ENCODE measurements around the gene KIRREL2.

KIRREL2 gene

GRCh38 chr19:35888398-35888797, 31.7 kb downstream of the KIRREL2 start:
- no peak overlapping the region for H3K27ac ChIP-seq (ENCODE audit: extremely low read depth, low read depth, low read length)
- H3K4me1 ChIP-seq (ENCODE audit: control insufficient read depth, insufficient read depth, low read length), result no peaks in the 10 kb centered on the region
- no peaks in the 10 kb centered on the region for H3K9me3 ChIP-seq (ENCODE audit: control insufficient read depth, insufficient read depth, low read depth, low read length)
- H3K36me3 ChIP-seq (ENCODE audit: control insufficient read depth in 2 of 2, insufficient read depth in 1 of 2, low read length in 2 of 2), result peaks cover 54 to 59% of the 10 kb centered on the region in 2 experiments
- ChIA-PET POLR2A (interaction anchor here (0.6 to 1.2 kb wide), 3 partner anchors 43 to 182 kb away, joined by 3 to 11 read pairs (median 4); no protein-coding TSS in a partner anchor), CTCF (interaction anchor here (1.0 kb wide), 1 partner anchor 194 kb away, joined by 4 read pairs; no protein-coding TSS in a partner anchor)
- TF ChIP-seq ZNF146 (tag by site-specific recombination; IDR thresholded peaks at IDR 0.05) (no peak), KLF16 (tag by site-specific recombination; IDR thresholded peaks at IDR 0.05) (no peak), ZBTB20 (tag by site-specific recombination; IDR thresholded peaks at IDR 0.05) (no peak), ZBTB17 (tag by site-specific recombination; IDR thresholded peaks at IDR 0.05) (no peak), ZEB2 (tag by site-specific recombination; IDR thresholded peaks at IDR 0.05) (no peak), ZSCAN4 (tag by site-specific recombination; IDR thresholded peaks at IDR 0.05) (no peak), FEZF1 (tag by site-specific recombination; IDR thresholded peaks at IDR 0.05) (no peak)
- TF ChIP-seq, protein P1, sequence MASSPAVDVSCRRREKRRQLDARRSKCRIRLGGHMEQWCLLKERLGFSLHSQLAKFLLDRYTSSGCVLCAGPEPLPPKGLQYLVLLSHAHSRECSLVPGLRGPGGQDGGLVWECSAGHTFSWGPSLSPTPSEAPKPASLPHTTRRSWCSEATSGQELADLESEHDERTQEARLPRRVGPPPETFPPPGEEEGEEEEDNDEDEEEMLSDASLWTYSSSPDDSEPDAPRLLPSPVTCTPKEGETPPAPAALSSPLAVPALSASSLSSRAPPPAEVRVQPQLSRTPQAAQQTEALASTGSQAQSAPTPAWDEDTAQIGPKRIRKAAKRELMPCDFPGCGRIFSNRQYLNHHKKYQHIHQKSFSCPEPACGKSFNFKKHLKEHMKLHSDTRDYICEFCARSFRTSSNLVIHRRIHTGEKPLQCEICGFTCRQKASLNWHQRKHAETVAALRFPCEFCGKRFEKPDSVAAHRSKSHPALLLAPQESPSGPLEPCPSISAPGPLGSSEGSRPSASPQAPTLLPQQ (tag by site-specific recombination; IDR thresholded peaks at IDR 0.05), result no peak
- TF ChIP-seq, protein P2, sequence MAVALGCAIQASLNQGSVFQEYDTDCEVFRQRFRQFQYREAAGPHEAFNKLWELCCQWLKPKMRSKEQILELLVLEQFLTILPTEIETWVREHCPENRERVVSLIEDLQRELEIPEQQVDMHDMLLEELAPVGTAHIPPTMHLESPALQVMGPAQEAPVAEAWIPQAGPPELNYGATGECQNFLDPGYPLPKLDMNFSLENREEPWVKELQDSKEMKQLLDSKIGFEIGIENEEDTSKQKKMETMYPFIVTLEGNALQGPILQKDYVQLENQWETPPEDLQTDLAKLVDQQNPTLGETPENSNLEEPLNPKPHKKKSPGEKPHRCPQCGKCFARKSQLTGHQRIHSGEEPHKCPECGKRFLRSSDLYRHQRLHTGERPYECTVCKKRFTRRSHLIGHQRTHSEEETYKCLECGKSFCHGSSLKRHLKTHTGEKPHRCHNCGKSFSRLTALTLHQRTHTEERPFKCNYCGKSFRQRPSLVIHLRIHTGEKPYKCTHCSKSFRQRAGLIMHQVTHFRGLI (tag by site-specific recombination; IDR thresholded peaks at IDR 0.05), result no peak
- no peak overlapping the region for H3K4me3 ChIP-seq (ENCODE audit: low read depth, low read length)

- ChIA-PET CTCF (no interaction called here), POLR2A (interaction anchor here (0.7 to 1.2 kb wide), 2 partner anchors 14 to 42 kb away, joined by 3 read pairs; no protein-coding TSS in a partner anchor)
- Histone ChIP-seq H3K4me1 (ENCODE audit: control insufficient read depth, insufficient read depth, low read length) (no peaks in the 10 kb centered on the region), H3K9me3 (ENCODE audit: control insufficient read depth, insufficient read depth, low read depth, low read length) (no peaks in the 10 kb centered on the region), H3K27ac (ENCODE audit: extremely low read depth, low read depth, low read length) (no peak overlapping the region), H3K4me3 (ENCODE audit: low read depth, low read length) (no peak overlapping the region), H3K36me3 (ENCODE audit: control insufficient read depth in 2 of 2, insufficient read depth in 1 of 2, low read length in 2 of 2) (peaks cover 60 to 70% of the 10 kb centered on the region in 2 experiments)
- TF ChIP-seq, protein P3, sequence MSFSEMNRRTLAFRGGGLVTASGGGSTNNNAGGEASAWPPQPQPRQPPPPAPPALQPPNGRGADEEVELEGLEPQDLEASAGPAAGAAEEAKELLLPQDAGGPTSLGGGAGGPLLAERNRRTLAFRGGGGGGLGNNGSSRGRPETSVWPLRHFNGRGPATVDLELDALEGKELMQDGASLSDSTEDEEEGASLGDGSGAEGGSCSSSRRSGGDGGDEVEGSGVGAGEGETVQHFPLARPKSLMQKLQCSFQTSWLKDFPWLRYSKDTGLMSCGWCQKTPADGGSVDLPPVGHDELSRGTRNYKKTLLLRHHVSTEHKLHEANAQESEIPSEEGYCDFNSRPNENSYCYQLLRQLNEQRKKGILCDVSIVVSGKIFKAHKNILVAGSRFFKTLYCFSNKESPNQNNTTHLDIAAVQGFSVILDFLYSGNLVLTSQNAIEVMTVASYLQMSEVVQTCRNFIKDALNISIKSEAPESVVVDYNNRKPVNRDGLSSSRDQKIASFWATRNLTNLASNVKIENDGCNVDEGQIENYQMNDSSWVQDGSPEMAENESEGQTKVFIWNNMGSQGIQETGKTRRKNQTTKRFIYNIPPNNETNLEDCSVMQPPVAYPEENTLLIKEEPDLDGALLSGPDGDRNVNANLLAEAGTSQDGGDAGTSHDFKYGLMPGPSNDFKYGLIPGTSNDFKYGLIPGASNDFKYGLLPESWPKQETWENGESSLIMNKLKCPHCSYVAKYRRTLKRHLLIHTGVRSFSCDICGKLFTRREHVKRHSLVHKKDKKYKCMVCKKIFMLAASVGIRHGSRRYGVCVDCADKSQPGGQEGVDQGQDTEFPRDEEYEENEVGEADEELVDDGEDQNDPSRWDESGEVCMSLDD (tag by site-specific recombination; IDR thresholded peaks at IDR 0.05), result 0 out of 2 replicates have a peak, but pooled peaks have one; percentile 54
- TF ChIP-seq GFI1B (tag by site-specific recombination; IDR thresholded peaks at IDR 0.05) (0 out of 2 replicates have a peak, but pooled peaks have one; percentile 21), ZNF596 (tag by site-specific recombination; IDR thresholded peaks at IDR 0.05) (no peak), ZNF404 (tag by site-specific recombination; IDR thresholded peaks at IDR 0.05) (no peak), ZFP69B (tag by site-specific recombination; IDR thresholded peaks at IDR 0.05) (no peak), ZNF239 (tag by site-specific recombination; IDR thresholded peaks at IDR 0.05) (0 out of 2 replicates have a peak, but pooled peaks have one; percentile 44)
- TF ChIP-seq, protein P4, sequence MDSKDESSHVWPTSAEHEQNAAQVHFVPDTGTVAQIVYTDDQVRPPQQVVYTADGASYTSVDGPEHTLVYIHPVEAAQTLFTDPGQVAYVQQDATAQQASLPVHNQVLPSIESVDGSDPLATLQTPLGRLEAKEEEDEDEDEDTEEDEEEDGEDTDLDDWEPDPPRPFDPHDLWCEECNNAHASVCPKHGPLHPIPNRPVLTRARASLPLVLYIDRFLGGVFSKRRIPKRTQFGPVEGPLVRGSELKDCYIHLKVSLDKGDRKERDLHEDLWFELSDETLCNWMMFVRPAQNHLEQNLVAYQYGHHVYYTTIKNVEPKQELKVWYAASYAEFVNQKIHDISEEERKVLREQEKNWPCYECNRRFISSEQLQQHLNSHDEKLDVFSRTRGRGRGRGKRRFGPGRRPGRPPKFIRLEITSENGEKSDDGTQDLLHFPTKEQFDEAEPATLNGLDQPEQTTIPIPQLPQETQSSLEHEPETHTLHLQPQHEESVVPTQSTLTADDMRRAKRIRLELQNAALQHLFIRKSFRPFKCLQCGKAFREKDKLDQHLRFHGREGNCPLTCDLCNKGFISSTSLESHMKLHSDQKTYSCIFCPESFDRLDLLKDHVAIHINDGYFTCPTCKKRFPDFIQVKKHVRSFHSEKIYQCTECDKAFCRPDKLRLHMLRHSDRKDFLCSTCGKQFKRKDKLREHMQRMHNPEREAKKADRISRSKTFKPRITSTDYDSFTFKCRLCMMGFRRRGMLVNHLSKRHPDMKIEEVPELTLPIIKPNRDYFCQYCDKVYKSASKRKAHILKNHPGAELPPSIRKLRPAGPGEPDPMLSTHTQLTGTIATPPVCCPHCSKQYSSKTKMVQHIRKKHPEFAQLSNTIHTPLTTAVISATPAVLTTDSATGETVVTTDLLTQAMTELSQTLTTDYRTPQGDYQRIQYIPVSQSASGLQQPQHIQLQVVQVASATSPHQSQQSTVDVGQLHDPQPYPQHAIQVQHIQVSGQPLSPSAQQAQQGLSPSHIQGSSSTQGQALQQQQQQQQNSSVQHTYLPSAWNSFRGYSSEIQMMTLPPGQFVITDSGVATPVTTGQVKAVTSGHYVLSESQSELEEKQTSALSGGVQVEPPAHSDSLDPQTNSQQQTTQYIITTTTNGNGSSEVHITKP (tag by site-specific recombination; IDR thresholded peaks at IDR 0.05), result no peak
- TF ChIP-seq, protein P5, sequence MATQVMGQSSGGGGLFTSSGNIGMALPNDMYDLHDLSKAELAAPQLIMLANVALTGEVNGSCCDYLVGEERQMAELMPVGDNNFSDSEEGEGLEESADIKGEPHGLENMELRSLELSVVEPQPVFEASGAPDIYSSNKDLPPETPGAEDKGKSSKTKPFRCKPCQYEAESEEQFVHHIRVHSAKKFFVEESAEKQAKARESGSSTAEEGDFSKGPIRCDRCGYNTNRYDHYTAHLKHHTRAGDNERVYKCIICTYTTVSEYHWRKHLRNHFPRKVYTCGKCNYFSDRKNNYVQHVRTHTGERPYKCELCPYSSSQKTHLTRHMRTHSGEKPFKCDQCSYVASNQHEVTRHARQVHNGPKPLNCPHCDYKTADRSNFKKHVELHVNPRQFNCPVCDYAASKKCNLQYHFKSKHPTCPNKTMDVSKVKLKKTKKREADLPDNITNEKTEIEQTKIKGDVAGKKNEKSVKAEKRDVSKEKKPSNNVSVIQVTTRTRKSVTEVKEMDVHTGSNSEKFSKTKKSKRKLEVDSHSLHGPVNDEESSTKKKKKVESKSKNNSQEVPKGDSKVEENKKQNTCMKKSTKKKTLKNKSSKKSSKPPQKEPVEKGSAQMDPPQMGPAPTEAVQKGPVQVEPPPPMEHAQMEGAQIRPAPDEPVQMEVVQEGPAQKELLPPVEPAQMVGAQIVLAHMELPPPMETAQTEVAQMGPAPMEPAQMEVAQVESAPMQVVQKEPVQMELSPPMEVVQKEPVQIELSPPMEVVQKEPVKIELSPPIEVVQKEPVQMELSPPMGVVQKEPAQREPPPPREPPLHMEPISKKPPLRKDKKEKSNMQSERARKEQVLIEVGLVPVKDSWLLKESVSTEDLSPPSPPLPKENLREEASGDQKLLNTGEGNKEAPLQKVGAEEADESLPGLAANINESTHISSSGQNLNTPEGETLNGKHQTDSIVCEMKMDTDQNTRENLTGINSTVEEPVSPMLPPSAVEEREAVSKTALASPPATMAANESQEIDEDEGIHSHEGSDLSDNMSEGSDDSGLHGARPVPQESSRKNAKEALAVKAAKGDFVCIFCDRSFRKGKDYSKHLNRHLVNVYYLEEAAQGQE (tag by site-specific recombination; IDR thresholded peaks at IDR 0.05), result no peak
Observed at GRCh38 chr19:35889370-35890112, 32.8 kb downstream of the KIRREL2 start.

All from HEK293 (cell line).